GM13977 (cell line): ENCODE measurements around the gene SPEG.

ENCODE experiments used
- DNase-seq: peaks from one replicate; pipeline ENCODE4 v3.0.0; 2012; ENCODE audit warnings: low spot score
- in situ Hi-C: fragments of 300-500 bp; cut with MboI; formaldehyde crosslinking; loops from one replicate; pipeline ENCODE4 v1.12.0; 2022; ENCODE audit warnings: low sequenced_read_pairs, low pct_unique_long_range_greater_than_20kb, mixed read lengths, inconsistent platforms; ENCODE audit not compliant: unreplicated experiment
- TF ChIP-seq, protein P1 (sequence below): IDR thresholded peaks from 2 replicates; pipeline ENCODE4 v1.5.1; 2012; ENCODE audit warnings: mild to moderate bottlenecking, control low read depth; ENCODE audit not compliant: insufficient read depth; ENCODE audit errors: extremely low read depth, missing control alignments

Gene SPEG

GRCh38 chr2:219527472-219527871 lies 92.8 kb downstream of the SPEG start:
- TF ChIP-seq, protein P1, sequence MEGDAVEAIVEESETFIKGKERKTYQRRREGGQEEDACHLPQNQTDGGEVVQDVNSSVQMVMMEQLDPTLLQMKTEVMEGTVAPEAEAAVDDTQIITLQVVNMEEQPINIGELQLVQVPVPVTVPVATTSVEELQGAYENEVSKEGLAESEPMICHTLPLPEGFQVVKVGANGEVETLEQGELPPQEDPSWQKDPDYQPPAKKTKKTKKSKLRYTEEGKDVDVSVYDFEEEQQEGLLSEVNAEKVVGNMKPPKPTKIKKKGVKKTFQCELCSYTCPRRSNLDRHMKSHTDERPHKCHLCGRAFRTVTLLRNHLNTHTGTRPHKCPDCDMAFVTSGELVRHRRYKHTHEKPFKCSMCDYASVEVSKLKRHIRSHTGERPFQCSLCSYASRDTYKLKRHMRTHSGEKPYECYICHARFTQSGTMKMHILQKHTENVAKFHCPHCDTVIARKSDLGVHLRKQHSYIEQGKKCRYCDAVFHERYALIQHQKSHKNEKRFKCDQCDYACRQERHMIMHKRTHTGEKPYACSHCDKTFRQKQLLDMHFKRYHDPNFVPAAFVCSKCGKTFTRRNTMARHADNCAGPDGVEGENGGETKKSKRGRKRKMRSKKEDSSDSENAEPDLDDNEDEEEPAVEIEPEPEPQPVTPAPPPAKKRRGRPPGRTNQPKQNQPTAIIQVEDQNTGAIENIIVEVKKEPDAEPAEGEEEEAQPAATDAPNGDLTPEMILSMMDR = no peak
- DNase-seq = no peak
- in situ Hi-C loops = no loop called here

- TF ChIP-seq, protein P1 = peak; percentile 95
- in situ Hi-C loops = loop anchor here (10.0 kb wide), 1 partner anchor 126 kb away; no protein-coding TSS in a partner anchor
- peak; percentile 95 for DNase-seq
Observed at GRCh38 chr2:219530048-219530963, 95.7 kb downstream of the SPEG start.

GRCh38 chr2:219531639-219532377 lies 97.2 kb downstream of the SPEG start:
- DNase-seq = no peak
- in situ Hi-C loops = loop anchor here (10.0 kb wide), 1 partner anchor 127 kb away; no protein-coding TSS in a partner anchor
- TF ChIP-seq, protein P1 = no peak

DNA sequence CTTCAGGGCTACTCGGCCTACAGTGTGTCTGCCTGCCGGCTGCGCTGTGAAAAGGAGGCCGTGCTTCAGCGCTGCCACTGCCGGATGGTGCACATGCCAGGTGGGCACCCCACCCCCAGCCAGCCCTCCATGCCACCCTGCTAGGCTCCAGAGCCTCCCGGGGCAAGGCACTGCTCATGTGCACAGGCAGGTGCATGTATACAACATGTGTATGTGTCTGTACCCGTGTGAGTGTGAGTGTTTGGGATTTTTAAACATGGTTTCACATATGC lies 97.7 kb downstream of the SPEG start:
- TF ChIP-seq, protein P1 = no peak
- in situ Hi-C loops = loop anchor here (10.0 kb wide), 1 partner anchor 128 kb away; no protein-coding TSS in a partner anchor
- DNase-seq = no peak

DNA sequence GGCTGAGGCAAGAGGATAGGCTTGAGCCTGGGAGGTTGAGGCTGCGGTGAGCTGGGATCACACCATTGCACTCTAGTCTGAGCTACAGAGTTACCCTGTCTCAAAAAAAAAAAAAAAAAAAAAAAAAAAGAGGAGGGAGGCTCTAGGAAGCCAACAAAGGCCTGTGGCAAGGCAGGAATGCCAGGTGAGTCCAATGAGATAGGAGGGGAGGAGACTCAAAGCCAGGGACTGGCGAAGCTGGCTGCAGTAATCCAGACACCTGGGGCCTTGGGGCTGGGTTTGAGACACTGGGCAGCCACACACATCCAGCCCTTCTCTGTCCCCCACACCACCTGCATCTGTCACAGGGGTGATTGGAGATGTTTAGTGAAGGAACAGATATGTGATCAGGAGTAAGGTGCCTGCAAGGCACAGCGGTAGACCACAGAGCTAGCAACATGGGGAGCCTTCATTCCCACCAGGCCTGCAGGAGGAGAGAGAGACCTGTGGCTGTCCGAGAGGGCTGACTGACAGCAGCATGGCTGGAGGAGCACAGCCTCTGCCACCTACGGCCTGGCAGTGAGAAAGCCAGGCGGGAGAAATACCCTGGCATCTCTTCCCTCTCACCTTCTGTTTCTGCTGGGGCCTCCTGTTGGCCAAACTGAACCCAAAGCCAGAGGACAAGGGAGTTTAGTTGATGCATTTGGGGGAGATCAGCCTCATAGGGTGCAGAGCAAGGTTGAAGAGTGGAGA lies 99.5 kb downstream of the SPEG start:
- TF ChIP-seq, protein P1 = no peak
- in situ Hi-C loops = loop anchor here (10.0 kb wide), 1 partner anchor 129 kb away; no protein-coding TSS in a partner anchor
- DNase-seq = no peak

- in situ Hi-C loops = loop anchor here (10.0 kb wide), 1 partner anchor 132 kb away; no protein-coding TSS in a partner anchor
- TF ChIP-seq, protein P1 = no peak
- DNase-seq = no peak
Observed at GRCh38 chr2:219536425-219536824, 101.8 kb downstream of the SPEG start.
